Keratinocyte (primary cell): ENCODE measurements around the gene FCHO2.

ENCODE experiments used
- EZH2 ChIP-seq: IDR thresholded peaks from one replicate; pipeline ENCODE4 v1.6.1; 2012; ENCODE audit warnings: inconsistent platforms, mild to moderate bottlenecking, low read length, moderate library complexity
- TF ChIP-seq, protein P1 (sequence below), 3 experiments: IDR thresholded peaks in 1 of 3; conservative IDR thresholded peaks in 1 of 3; optimal IDR thresholded peaks in 1 of 3; 2 replicates in 2 of 3; 3 replicates in 1 of 3; pipeline versions ENCODE3 to v1.5.1; 2011; ENCODE audit warnings: low read length in 3 of 3, mild to moderate bottlenecking in 3 of 3, moderate library complexity in 2 of 3, control low read depth in 1 of 3, inconsistent platforms in 1 of 3; ENCODE audit not compliant: insufficient read depth in 2 of 3; ENCODE audit errors: extremely low read depth in 1 of 3

DNA sequence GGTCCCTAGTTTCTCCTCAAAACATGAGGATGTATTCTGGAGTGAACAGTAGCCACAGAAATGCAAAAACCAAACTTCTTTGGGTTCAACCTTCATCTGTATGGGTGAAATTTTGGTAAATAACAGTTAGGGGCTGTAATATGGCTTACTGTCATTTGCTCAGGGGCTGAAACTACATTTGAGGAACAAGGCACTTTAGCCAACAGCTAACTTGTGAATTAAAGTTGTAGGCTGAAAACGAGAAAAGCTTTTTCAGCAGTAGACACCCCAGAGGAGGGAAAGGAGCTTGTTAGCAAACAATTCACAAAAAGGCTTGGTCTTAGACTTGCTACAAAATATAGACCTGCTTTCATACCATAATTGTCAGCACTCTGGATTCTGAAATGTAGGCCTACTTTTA, 171.1 kb downstream of the FCHO2 start:
- TF ChIP-seq, protein P1, sequence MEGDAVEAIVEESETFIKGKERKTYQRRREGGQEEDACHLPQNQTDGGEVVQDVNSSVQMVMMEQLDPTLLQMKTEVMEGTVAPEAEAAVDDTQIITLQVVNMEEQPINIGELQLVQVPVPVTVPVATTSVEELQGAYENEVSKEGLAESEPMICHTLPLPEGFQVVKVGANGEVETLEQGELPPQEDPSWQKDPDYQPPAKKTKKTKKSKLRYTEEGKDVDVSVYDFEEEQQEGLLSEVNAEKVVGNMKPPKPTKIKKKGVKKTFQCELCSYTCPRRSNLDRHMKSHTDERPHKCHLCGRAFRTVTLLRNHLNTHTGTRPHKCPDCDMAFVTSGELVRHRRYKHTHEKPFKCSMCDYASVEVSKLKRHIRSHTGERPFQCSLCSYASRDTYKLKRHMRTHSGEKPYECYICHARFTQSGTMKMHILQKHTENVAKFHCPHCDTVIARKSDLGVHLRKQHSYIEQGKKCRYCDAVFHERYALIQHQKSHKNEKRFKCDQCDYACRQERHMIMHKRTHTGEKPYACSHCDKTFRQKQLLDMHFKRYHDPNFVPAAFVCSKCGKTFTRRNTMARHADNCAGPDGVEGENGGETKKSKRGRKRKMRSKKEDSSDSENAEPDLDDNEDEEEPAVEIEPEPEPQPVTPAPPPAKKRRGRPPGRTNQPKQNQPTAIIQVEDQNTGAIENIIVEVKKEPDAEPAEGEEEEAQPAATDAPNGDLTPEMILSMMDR (optimal IDR thresholded peaks at IDR 0.05 in 1 of 3, IDR thresholded peaks at IDR 0.05 in 1 of 3, conservative IDR thresholded peaks at IDR 0.05 in 1 of 3; ENCODE audit: extremely low read depth in 1 of 3, insufficient read depth in 2 of 3, low read length in 3 of 3) = no peak
- TF ChIP-seq EZH2 = no peak
